ENCODE results near the gene PTPRD.

Gene PTPRD

GRCh38 chr9:8539681-8540197, 2073.1 kb downstream of the PTPRD start:
- no peak for DNase-seq

- DNase-seq = no peak
These were observed 2076.0 kb downstream of the PTPRD start for GRCh38 chr9:8536845-8537244.

- no peak for DNase-seq
These were observed 2078.0 kb downstream of the PTPRD start for GRCh38 chr9:8534828-8535227.

- DNase-seq = no peak
These were observed 2079.1 kb downstream of the PTPRD start for GRCh38 chr9:8533681-8534080.

- DNase-seq = no peak
These were observed 2080.9 kb downstream of the PTPRD start for GRCh38 chr9:8531826-8532415.

GRCh38 chr9:8521112-8521511, 2091.7 kb downstream of the PTPRD start:
- DNase-seq = no peak

- DNase-seq = no peak
These were observed 2097.1 kb downstream of the PTPRD start for GRCh38 chr9:8515748-8516147.

- no peak for DNase-seq
These were observed 2098.0 kb downstream of the PTPRD start for GRCh38 chr9:8514760-8515159.

- no peak for DNase-seq
These were observed 2104.0 kb downstream of the PTPRD start for GRCh38 chr9:8508671-8509290.

- DNase-seq = no peak
These were observed 2118.2 kb downstream of the PTPRD start for GRCh38 chr9:8494571-8494970.

GRCh38 chr9:8492679-8493078, 2120.1 kb downstream of the PTPRD start:
- no peak for DNase-seq

- no peak for DNase-seq
These were observed 2120.8 kb downstream of the PTPRD start for GRCh38 chr9:8492024-8492423.

GRCh38 chr9:8491563-8491962, 2121.2 kb downstream of the PTPRD start:
- no peak for DNase-seq

GRCh38 chr9:8489835-8490234, 2123.0 kb downstream of the PTPRD start:
- no peak for DNase-seq

- DNase-seq = no peak
These were observed 2126.7 kb downstream of the PTPRD start for GRCh38 chr9:8486095-8486494.

GRCh38 chr9:8484597-8485191, 2128.1 kb downstream of the PTPRD start:
- no peak for DNase-seq

- no peak for DNase-seq
These were observed 2135.4 kb downstream of the PTPRD start for GRCh38 chr9:8477450-8477849.

- no peak for DNase-seq
These were observed 2137.9 kb downstream of the PTPRD start for GRCh38 chr9:8474937-8475336.

- no peak for DNase-seq
These were observed 2139.4 kb downstream of the PTPRD start for GRCh38 chr9:8473244-8474020.

- DNase-seq = no peak
These were observed 2144.7 kb downstream of the PTPRD start for GRCh38 chr9:8468045-8468637.

GRCh38 chr9:8457816-8458215, 2155.0 kb downstream of the PTPRD start:
- DNase-seq = no peak

GRCh38 chr9:8457055-8457454, 2155.7 kb downstream of the PTPRD start:
- DNase-seq = no peak

GRCh38 chr9:8456344-8456743, 2156.5 kb downstream of the PTPRD start:
- no peak for DNase-seq

All from effector CD8-positive, alpha-beta T cell (primary cell).